ENCODE measurements around the gene AGK.

GRCh38 chr7:141685285-141686023 lies 134.2 kb downstream of the AGK start:
- TF ChIP-seq EZH2 (IDR thresholded peaks at IDR 0.05; ENCODE audit: low read length) (no peak), CTCF (optimal IDR thresholded peaks at IDR 0.05 in 1 of 3, IDR thresholded peaks at IDR 0.05 in 1 of 3, conservative IDR thresholded peaks at IDR 0.05 in 1 of 3; ENCODE audit: extremely low read depth in 1 of 3, insufficient read depth in 2 of 3, low read length in 3 of 3) (no peak)

Measured in keratinocyte (primary cell).